Retinal pigment epithelial cell (primary cell): ENCODE results near the gene KDM7A.

Source experiments
- DNase-seq: peaks from one replicate; pipeline ENCODE4 v3.0.0-alpha.2; 2010; ENCODE audit warnings: low read depth
- H3K4me3 ChIP-seq: 2 replicates; pipeline ENCODE4 v1.5.1; 2011; ENCODE audit warnings: mild to moderate bottlenecking, low read length, control low read depth, moderate library complexity
- CTCF ChIP-seq: conservative IDR thresholded peaks from 2 replicates; pipeline ENCODE4 v1.5.1; 2011; ENCODE audit warnings: low read depth, low read length, control low read depth, inconsistent platforms

Gene KDM7A

DNA sequence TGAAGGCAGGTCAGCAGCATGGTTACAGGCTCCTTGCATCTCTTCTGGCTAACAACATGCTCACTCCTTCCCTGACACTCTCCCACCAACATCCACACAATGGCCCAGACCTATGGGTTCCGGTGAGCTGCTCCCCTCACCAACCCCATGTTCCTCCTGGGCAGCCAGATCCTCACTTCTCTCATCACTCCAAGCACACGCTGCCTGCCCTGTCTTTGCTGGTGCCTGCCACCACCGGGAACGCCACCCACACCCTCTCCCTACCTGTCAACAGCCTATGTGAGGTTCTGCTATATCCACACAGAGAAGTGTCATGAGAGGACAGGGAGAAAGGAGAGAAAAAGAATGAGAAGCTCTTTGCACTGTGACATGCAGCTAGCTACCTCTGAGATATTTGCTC lies 128.6 kb downstream of the KDM7A start:
- DNase-seq: no peak
- no peak for TF ChIP-seq CTCF
- H3K4me3 ChIP-seq: no peak overlapping the region

DNA sequence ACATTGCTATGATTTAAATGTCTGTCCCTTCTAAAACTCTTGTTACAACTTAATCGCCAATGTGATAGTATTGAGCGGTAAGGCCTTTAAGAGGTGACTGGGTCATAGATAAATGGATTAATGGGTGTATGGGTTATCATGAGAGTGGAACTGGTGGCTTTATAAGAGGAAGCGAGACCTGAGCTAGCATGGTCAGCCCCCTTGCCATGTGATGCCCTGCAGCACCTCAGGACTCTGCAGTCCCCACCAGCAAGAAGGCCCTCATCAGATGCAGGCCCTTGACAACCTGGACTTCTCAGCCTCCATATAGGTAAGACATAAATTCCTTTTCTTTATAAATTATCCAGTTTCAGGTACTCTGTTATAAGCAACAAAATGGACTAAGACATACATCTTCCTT lies 129.6 kb downstream of the KDM7A start:
- TF ChIP-seq CTCF: no peak
- no peak for DNase-seq
- H3K4me3 ChIP-seq: no peak overlapping the region

- H3K4me3 ChIP-seq: no peak overlapping the region
- DNase-seq: no peak
- TF ChIP-seq CTCF: no peak
These were observed 131.1 kb downstream of the KDM7A start for GRCh38 chr7:140045697-140046096.

DNA sequence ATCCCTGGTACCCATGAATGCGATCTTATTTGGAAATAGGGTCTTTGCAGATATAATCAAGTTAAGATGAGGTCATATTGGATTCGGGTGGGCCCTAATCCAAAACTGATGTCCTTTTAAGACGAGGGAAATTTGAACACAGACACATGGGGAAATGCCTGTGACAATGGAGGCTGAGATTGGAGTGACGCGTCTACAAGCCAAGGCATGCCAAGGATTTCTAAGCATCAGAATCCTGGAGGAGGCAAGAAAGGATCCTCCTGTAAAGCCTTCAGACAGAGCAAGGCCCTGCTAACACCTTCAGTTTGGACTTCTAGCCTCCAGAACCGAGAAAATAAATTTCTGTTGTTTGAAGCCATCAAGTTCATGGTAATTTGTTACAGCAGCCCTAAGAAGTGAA lies 132.5 kb downstream of the KDM7A start:
- DNase-seq: no peak
- H3K4me3 ChIP-seq: no peak overlapping the region
- no peak for TF ChIP-seq CTCF

DNA sequence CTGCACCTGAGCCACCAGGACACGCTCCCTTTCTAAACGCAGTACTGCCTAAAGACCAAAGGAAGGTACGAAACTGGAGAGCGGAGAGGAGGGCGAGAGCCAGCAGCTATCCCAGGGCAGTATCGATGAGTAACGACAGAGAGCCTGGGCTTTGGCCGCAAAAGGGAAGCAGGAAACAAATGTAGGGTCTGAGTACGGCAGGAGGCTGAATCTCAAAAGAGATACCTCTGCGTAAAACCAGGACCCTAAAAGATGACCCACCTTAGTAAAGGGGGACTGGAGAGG lies 134.5 kb downstream of the KDM7A start:
- no peak for DNase-seq
- no peak overlapping the region for H3K4me3 ChIP-seq

GRCh38 chr7:140041659-140042385 lies 135.0 kb downstream of the KDM7A start:
- no peak for TF ChIP-seq CTCF
- no peak overlapping the region for H3K4me3 ChIP-seq
- DNase-seq: no peak

More for the DNA sequence above, 134.5 kb downstream of the KDM7A start:
- TF ChIP-seq CTCF: no peak

DNA sequence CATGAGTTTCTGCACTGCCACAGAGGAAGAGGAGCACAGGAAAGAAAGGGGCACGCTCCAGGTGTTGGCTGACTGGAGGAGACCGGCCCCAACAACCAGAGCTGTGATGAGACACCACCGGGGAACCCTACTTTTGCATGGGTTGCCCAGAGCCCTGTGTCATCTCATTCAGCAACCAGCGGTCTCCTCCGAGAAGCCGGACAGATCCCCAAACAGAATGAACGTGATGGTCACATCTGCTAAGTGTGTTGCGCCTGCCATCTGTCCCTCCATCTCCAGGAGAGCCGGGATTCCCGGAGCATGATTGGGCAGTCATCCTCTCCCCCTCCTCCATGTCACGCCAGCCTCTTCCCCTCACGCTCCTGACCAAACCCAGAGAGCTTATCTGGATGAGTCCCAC lies 136.9 kb downstream of the KDM7A start:
- no peak overlapping the region for H3K4me3 ChIP-seq
- TF ChIP-seq CTCF: no peak
- no peak for DNase-seq
